Measurements from ENCODE around the gene A2M. TPM values are rescaled to one million over a fixed set of nuclear protein-coding genes. Genes with fewer than 3 reads are reported as not detected.

The A2M gene
- total and polyA plus RNA-seq, 2 of the 8 experiments (the other 6 are each of a cell fraction or from before 2014, with no cell fraction given) = 0.15 TPM; not detected in 1

DNA sequence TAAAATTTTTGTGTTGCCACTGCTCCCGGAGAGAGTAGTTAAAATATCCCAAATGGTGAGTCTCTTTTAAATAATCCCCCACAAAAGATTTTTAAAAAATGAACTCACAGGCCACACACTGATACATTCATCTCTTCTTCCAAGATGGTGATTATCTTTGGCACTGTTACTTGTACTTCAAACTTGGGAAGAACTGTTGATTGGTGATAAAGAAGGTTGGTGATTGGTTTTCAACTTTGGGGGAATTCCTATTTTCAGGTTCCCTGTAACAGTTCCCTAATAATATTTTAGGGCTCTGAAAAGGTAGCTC lies 6.6 kb downstream of the A2M start:
- CTCF ChIA-PET (ENCODE audit: partially characterized antibody) = interaction anchor here (1.0 to 2.0 kb wide), 2 partner anchors 8 to 27 kb away, joined by 3 to 6 read pairs; no protein-coding TSS in a partner anchor
- Histone ChIP-seq H2BK5ac (ENCODE audit: low read depth, low read length) (no peak overlapping the region), H4K20me1 (replicated peaks in 1 of 2; ENCODE audit: control insufficient read depth in 1 of 2, insufficient read depth in 2 of 2, low read length in 2 of 2) (no peaks in the 10 kb centered on the region), H3K36me3 (ENCODE audit: control insufficient read depth in 2 of 4, insufficient read depth in 4 of 4, low read length in 3 of 4) (no peaks in the 10 kb centered on the region), H3K79me2 (ENCODE audit: control insufficient read depth in 1 of 2, insufficient read depth in 2 of 2, low read length in 2 of 2) (no peaks in the 10 kb centered on the region), H3K79me1 (ENCODE audit: low read depth, low read length) (no peaks in the 10 kb centered on the region), H3K4ac (replicated peaks; ENCODE audit: insufficient read length, low read depth, low read length) (no peak overlapping the region), H4K8ac (ENCODE audit: extremely low read depth, insufficient read depth, low read length) (no peak overlapping the region), H3K23me2 (ENCODE audit: low read depth, low read length) (no peaks in the 10 kb centered on the region), H3K4me2 (ENCODE audit: insufficient read depth in 1 of 2, low read depth in 2 of 2, low read length in 2 of 2) (no peak overlapping the region), H3K4me1 (replicated peaks in 1 of 4; ENCODE audit: control insufficient read depth in 3 of 4, insufficient read depth in 4 of 4, low read length in 3 of 4) (no peaks in the 10 kb centered on the region), H2BK20ac (ENCODE audit: low read length) (no peak overlapping the region), H3K27me3 (replicated peaks in 1 of 4; ENCODE audit: control insufficient read depth in 3 of 4, extremely low read depth in 1 of 4, insufficient read depth in 3 of 4, low read length in 3 of 4) (no peaks in the 10 kb centered on the region), H3K9me3 (ENCODE audit: insufficient read depth in 2 of 2, low read depth in 1 of 2, low read length in 1 of 2) (no peaks in the 10 kb centered on the region), H2BK12ac (ENCODE audit: low read depth, low read length) (no peak overlapping the region), H2BK15ac (ENCODE audit: low read length) (no peak overlapping the region), H3K4me3 (ENCODE audit: extremely low read depth in 1 of 4, insufficient read depth in 2 of 4, low read depth in 3 of 4, low read length in 4 of 4) (no peak overlapping the region), H3K27ac (ENCODE audit: low read depth, low read length) (no peak overlapping the region), H3K23ac (ENCODE audit: insufficient read length) (no peak overlapping the region), H4K5ac (ENCODE audit: insufficient read length, low read depth, low read length) (no peak overlapping the region), H3K9ac (replicated peaks in 1 of 4; ENCODE audit: extremely low read depth in 1 of 4, low read depth in 3 of 4, low read length in 3 of 4) (no peak overlapping the region), H2AK5ac (ENCODE audit: low read depth, low read length) (no peak overlapping the region), H3K56ac (replicated peaks; ENCODE audit: insufficient read length, low read depth, low read length) (no peak overlapping the region), H3K18ac (ENCODE audit: extremely low read depth, low read length) (no peak overlapping the region), H4K91ac (replicated peaks; ENCODE audit: insufficient read length, low read length) (no peak overlapping the region), H2AFZ (ENCODE audit: low read length) (no peak overlapping the region), H3K14ac (ENCODE audit: insufficient read length) (no peak overlapping the region), H2BK120ac (replicated peaks; ENCODE audit: low read depth, low read length) (no peak overlapping the region)
- DNase-seq (ENCODE audit: low read depth in 1 of 2, low spot score in 2 of 2) (no peak), FAIRE-seq (no peak)
- WGBS, 2 experiments (ENCODE audit: extremely low coverage in 1 of 2, insufficient coverage in 1 of 2, insufficient read length in 1 of 2, insufficient replicate concordance in 2 of 2, low coverage in 1 of 2, low lambda C conversion rate in 2 of 2, missing lambda C conversion rate in 1 of 2) = 91% methylated on average over 1 of the region's 1 CpG; no CpG with 5 or more reads in 1 of the 2 experiments
- POLR2A ChIA-PET (ENCODE audit: partially characterized antibody) = no interaction called here
- no peak for TF ChIP-seq FOSL1 (IDR thresholded peaks at IDR 0.05; ENCODE audit: insufficient read depth, low read depth, low read length)
- TF ChIP-seq SIX5 (IDR thresholded peaks at IDR 0.05; ENCODE audit: low read depth, low read length) = no peak
- TF ChIP-seq EP300 (IDR thresholded peaks at IDR 0.05; ENCODE audit: borderline replicate concordance in 1 of 2, low read depth in 2 of 2, low read length in 2 of 2) = no peak
- TF ChIP-seq, protein P1, sequence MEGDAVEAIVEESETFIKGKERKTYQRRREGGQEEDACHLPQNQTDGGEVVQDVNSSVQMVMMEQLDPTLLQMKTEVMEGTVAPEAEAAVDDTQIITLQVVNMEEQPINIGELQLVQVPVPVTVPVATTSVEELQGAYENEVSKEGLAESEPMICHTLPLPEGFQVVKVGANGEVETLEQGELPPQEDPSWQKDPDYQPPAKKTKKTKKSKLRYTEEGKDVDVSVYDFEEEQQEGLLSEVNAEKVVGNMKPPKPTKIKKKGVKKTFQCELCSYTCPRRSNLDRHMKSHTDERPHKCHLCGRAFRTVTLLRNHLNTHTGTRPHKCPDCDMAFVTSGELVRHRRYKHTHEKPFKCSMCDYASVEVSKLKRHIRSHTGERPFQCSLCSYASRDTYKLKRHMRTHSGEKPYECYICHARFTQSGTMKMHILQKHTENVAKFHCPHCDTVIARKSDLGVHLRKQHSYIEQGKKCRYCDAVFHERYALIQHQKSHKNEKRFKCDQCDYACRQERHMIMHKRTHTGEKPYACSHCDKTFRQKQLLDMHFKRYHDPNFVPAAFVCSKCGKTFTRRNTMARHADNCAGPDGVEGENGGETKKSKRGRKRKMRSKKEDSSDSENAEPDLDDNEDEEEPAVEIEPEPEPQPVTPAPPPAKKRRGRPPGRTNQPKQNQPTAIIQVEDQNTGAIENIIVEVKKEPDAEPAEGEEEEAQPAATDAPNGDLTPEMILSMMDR (IDR thresholded peaks at IDR 0.05; ENCODE audit: control extremely low read depth in 1 of 3, insufficient read depth in 1 of 3, low read depth in 1 of 3, low read length in 3 of 3) = no peak
- no peak for TF ChIP-seq HDAC2 (IDR thresholded peaks at IDR 0.05; ENCODE audit: borderline replicate concordance in 1 of 2, low read depth in 2 of 2, low read length in 2 of 2)
- TF ChIP-seq RXRA (IDR thresholded peaks at IDR 0.05; ENCODE audit: insufficient read depth, low read depth, low read length) = no peak

All from H1 (cell line).